MCF 10A (cell line): ENCODE results near the gene SMYD3. TPM values are rescaled to one million over a fixed set of nuclear protein-coding genes. Genes with fewer than 3 reads are reported as not detected.

Experiments used
- BruUV-seq: library from RNA; stranded (reverse); fragments of 400-500 nt; replicated peaks from 2 replicates; lab custom pipeline; 2021; lab: Mats Ljungman, UMichigan
- CTCF ChIA-PET: fragments of 300-600 bp; sonication (Branson Sonifier 250); formaldehyde crosslinking; extraction: SDS; loops from one replicate; lab custom pipeline; 2021; ENCODE audit warnings: antibody characterized with exemption, inconsistent platforms; lab: Yijun Ruan, JAX
- POLR2A ChIA-PET: fragments of 300-600, 350-650 bp; sonication (Branson Sonifier 250); formaldehyde crosslinking; extraction: SDS; loops from one replicate; lab custom pipeline; 2020; ENCODE audit warnings: antibody characterized with exemption, inconsistent platforms; lab: Yijun Ruan, JAX
- DNase-seq: peaks from one replicate; pipeline ENCODE4 v3.0.0-alpha.2; 2018; ENCODE audit not compliant: unreplicated experiment
- H3K27ac Mint-ChIP-seq: one replicate; pipeline ENCODE4 v1.8.0; 2022; ENCODE audit warnings: mild to moderate bottlenecking, low read depth, mixed read lengths; ENCODE audit not compliant: unreplicated experiment
- H3K27me3 Mint-ChIP-seq: one replicate; pipeline ENCODE4 v1.8.0; 2022; ENCODE audit warnings: mixed read lengths; ENCODE audit not compliant: insufficient read depth, unreplicated experiment
- H3K36me3 Mint-ChIP-seq: one replicate; pipeline ENCODE4 v1.8.0; 2022; ENCODE audit warnings: mild to moderate bottlenecking, moderate library complexity, mixed read lengths; ENCODE audit not compliant: insufficient read depth, unreplicated experiment
- H3K4me1 Mint-ChIP-seq: one replicate; pipeline ENCODE4 v1.8.0; 2022; ENCODE audit warnings: mixed read lengths; ENCODE audit not compliant: insufficient read depth, unreplicated experiment
- H3K4me3 Mint-ChIP-seq: one replicate; pipeline ENCODE4 v1.8.0; 2022; ENCODE audit warnings: mild to moderate bottlenecking, moderate library complexity, mixed read lengths; ENCODE audit not compliant: unreplicated experiment
- H3K9me3 Mint-ChIP-seq: one replicate; pipeline ENCODE4 v1.8.0; 2022; ENCODE audit warnings: mixed read lengths; ENCODE audit not compliant: unreplicated experiment
- intact Hi-C: fragments of 100-400 bp; cut with micrococcal nuclease; formaldehyde crosslinking; loops from 2 replicates; pipeline ENCODE4 v1.14.1; 2022
- total RNA-seq: library from RNA; stranded (reverse); gene quantifications from 2 replicates; pipeline ENCODE4 v1.2.3, GENCODE V29; 2022
- TF ChIP-seq, protein P1 (sequence below): fragments of 200-600 bp; IDR thresholded peaks from one replicate; pipeline ENCODE4 v1.8.0; 2022; ENCODE audit warnings: antibody characterized with exemption, mild to moderate bottlenecking; ENCODE audit not compliant: unreplicated experiment

The SMYD3 gene
- total RNA-seq, 1 experiment from 2014 or later: 26.9 TPM

DNA sequence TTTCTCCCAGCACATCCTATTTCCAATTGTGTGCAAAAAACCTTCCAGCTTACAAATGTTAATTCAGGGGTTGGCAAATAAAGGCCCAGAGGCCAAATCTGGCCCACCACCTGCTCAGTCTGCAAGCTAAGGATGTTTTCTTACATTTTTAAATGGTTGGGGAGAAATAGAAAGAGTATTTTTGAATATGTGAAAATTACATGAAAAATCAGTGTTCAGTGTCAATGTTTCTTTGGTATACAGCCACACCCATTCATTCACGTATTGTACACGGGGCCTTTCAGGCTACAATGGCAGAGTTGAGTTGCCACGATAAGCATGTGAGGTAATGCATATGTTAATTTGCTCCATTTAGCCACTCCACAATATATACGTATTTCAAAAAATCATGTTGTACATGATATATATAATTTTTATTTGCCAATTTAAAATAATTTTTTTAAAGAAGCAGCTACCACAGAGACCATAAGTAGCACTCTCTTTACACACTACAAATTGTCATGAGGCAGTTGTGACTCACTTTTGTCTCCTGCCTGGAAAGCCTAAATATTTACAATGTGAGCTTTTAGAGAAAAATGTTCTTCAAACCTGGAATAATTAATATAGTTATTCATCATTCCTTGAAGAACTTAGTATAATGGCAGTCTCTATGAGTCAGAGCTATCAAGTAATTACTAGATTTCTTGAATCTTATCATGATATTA is 189.6 kb downstream of the SMYD3 start:
- Mint-ChIP-seq H3K4me3 (no peak overlapping the region), H3K27ac (no peak overlapping the region), H3K9me3 (no peaks in the 10 kb centered on the region), H3K4me1 (no peaks in the 10 kb centered on the region), H3K27me3 (no peaks in the 10 kb centered on the region), H3K36me3 (no peaks in the 10 kb centered on the region)
- BruUV-seq: no TSS peak
- ChIA-PET CTCF (interaction anchor here (0.8 to 0.9 kb wide), 2 partner anchors 10 to 38 kb away, joined by 3 read pairs; no protein-coding TSS in a partner anchor), POLR2A (interaction anchor here (0.5 to 1.1 kb wide), 3 partner anchors 9 to 532 kb away, joined by 3 to 4 read pairs (median 3); no protein-coding TSS in a partner anchor)
- TF ChIP-seq, protein P1, sequence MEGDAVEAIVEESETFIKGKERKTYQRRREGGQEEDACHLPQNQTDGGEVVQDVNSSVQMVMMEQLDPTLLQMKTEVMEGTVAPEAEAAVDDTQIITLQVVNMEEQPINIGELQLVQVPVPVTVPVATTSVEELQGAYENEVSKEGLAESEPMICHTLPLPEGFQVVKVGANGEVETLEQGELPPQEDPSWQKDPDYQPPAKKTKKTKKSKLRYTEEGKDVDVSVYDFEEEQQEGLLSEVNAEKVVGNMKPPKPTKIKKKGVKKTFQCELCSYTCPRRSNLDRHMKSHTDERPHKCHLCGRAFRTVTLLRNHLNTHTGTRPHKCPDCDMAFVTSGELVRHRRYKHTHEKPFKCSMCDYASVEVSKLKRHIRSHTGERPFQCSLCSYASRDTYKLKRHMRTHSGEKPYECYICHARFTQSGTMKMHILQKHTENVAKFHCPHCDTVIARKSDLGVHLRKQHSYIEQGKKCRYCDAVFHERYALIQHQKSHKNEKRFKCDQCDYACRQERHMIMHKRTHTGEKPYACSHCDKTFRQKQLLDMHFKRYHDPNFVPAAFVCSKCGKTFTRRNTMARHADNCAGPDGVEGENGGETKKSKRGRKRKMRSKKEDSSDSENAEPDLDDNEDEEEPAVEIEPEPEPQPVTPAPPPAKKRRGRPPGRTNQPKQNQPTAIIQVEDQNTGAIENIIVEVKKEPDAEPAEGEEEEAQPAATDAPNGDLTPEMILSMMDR: no peak
- intact Hi-C loops: no loop called here
- DNase-seq: no peak

DNA sequence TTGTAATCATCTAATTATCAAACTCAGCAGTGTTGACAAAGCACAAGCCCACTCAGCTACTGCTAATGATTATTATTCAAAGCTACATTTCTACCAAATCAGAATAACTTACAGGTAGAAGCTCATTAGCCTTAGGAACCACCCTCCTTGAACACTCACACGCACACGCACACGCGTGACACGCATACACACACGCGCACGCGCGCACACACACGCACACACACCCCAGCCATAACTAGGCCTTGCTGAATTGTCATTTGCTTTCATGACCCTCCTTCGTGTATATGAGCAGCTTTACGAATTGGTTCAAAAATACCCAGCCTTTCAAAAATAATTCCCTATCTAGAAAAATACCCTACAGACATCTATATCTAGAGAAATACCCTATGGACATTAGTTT is 195.6 kb downstream of the SMYD3 start:
- BruUV-seq: no TSS peak
- ChIA-PET CTCF (interaction anchor here (0.5 to 1.3 kb wide), 7 partner anchors 9 to 1238 kb away, joined by 3 to 7 read pairs (median 3); no protein-coding TSS in a partner anchor), POLR2A (interaction anchor here (1.2 kb wide), 2 partner anchors 25 to 1155 kb away, joined by 3 to 4 read pairs; no protein-coding TSS in a partner anchor)
- Mint-ChIP-seq H3K4me3 (no peak overlapping the region), H3K27me3 (no peaks in the 10 kb centered on the region), H3K4me1 (no peaks in the 10 kb centered on the region), H3K9me3 (no peaks in the 10 kb centered on the region), H3K36me3 (no peaks in the 10 kb centered on the region), H3K27ac (no peak overlapping the region)
- intact Hi-C loops: no loop called here
- DNase-seq: no peak
- TF ChIP-seq, protein P1: no peak

DNA sequence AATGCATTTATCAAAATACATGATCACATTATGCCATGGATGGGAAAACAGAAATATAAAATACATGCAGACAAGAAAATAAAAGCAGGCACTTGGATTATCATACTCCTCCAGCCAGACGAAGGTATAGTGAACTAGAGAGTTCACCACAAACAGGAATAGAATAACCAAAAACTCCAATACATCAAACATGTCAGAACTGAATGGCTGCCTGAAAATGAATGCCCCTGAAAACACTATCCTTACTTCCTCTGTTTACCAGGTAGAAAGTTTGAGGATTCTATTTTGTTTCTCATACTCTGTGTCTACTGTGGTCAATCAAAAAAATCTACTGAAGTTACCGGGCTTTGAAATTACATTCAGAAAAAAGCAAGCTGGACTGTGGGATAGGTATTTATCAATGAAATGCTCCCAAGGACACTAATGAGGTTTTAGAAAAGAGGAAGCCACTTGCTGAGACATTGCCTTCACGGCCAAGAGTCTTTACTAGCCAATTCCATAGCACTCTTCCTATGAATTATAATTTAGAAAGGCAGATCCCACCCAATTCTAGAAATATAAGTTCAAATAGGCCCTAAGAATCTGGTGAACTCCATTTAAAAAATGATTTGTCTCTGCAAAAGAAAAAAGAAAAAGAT is 197.7 kb downstream of the SMYD3 start:
- DNase-seq: no peak
- Mint-ChIP-seq H3K27ac (no peak overlapping the region), H3K9me3 (no peaks in the 10 kb centered on the region), H3K4me1 (no peaks in the 10 kb centered on the region), H3K27me3 (no peaks in the 10 kb centered on the region), H3K36me3 (no peaks in the 10 kb centered on the region), H3K4me3 (no peak overlapping the region)
- ChIA-PET CTCF (interaction anchor here (0.6 kb wide), 1 partner anchor 1061 kb away, joined by 4 read pairs; no protein-coding TSS in a partner anchor), POLR2A (interaction anchor here (0.8 to 1.5 kb wide), 3 partner anchors 8 to 95 kb away, joined by 4 to 6 read pairs (median 4); no protein-coding TSS in a partner anchor)
- intact Hi-C loops: no loop called here
- TF ChIP-seq, protein P1: no peak
- BruUV-seq: no TSS peak

DNA sequence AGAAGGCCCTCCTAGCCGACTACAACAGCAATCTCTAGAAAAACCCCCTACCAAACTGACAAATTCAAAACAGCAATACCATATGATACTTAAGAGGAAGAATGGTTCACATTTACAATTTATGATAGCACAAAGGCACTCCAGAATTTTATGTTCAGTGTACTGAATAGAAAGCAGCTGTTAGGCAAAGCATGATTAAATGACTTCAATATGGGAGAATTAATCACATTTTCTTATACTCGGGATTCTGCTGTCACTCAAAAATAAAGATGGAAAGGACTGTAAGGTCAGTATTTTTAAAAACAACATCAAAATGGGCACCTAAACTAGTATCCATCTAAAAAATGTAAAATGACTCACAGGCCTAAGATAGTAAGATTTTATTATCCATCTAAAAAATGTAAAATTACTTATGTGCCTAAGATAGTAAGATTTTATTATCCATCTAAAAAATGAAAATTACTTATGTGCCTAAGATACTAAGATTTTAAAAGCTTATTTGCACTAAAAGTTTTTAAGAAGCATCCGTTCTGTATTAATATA is 198.5 kb downstream of the SMYD3 start:
- no peak overlapping the region for H3K4me3 Mint-ChIP-seq
- no peaks in the 10 kb centered on the region for H3K9me3 Mint-ChIP-seq
- TF ChIP-seq, protein P1: no peak
- intact Hi-C loops: no loop called here
- POLR2A ChIA-PET: interaction anchor here (0.5 to 1.5 kb wide), 2 partner anchors 9 to 10 kb away, joined by 4 to 6 read pairs; no protein-coding TSS in a partner anchor
- H3K36me3 Mint-ChIP-seq: no peaks in the 10 kb centered on the region
- H3K27me3 Mint-ChIP-seq: no peaks in the 10 kb centered on the region
- CTCF ChIA-PET: no interaction called here
- BruUV-seq: no TSS peak
- no peak overlapping the region for H3K27ac Mint-ChIP-seq
- DNase-seq: no peak
- no peaks in the 10 kb centered on the region for H3K4me1 Mint-ChIP-seq
